ENCODE measurements around the gene DSCAML1.
"Not testable (repeated sequence)": the region's sequence is repeated elsewhere in the genome, so short reads cannot be mapped to it uniquely, and the experiment has no call there.

Gene DSCAML1

DNA sequence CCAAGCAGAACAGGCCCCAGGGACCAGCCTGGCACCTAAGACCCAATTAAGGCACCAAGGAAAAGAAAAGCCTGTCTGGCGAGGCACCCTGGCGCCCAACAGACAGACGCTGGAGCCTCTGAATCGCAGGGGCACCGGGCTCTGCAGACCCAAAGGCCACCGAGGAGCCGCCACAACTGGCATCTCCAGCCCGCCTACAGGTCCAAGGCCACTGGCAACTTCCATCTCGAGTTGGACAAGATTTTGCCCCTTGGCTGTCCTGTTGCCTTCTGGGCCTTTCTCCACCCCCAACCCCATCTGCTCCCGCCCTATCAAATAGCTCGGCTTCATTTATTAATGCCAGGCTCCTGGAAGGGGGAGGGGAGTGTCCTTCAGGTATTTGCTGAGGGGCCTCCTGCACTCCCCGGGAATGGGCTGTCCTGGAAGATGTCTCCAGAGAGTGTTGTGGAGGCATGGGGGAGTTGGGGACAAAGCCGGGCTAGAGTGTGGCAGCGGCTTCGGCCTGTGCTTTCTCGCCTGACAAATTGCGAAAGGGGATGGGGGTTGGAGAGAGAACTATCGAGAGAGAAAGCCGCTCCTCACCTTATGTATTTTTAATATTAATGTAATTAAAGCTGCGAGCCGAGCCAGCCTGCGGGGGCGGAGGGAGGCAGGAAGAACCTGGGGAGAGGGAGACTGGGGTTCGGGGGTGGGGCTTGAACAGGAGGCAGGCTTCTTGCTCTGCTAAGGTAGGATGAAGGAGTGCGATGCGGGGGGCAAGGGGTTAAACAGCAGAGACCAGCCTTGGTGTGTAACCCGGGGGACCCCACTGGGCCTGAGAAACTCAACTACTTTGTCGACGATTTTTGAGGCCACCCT is 2.0 kb downstream of the DSCAML1 start:
- DNase-seq (ENCODE audit: low read depth in 2 of 2) = no peak

DNA sequence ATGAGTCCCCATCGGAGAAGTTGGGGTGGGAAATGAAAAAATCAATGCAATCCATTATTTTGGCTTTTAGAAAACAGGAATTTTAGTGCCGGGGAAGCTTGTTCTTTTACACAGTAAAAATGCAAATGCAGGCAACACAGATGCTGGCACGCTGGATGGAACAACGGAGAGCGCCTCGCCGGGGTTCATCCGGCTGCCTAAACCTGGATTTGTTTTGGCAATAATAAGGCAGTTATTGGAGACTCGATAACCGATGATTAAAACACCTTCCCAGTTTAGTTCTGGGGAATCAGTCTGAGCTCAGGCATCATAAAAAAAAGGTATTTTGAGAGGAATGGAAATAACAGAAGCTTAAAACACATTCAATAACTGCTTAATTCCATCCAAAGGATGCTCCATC is 2.9 kb downstream of the DSCAML1 start:
- no peak for DNase-seq (ENCODE audit: low read depth in 2 of 2)

DNA sequence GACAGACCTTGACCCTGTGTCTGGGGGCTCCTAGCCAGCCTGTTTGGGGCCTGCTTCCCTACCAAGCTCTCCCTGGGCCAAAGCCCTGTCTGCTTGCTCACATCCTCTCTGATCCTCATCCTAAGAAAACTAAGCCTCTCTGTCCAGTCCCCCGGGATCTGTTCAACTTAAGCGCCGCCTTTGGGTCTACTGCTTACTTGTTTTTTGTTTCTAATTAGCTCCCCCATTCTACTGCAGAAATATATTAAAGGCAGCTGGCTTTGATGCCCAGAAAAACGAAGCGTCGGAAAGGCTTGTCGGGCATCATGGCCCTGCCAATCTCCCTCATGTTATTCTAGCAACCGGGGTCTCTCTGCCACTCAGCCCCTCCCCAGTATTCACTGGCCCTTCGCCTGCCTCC is 3.4 kb downstream of the DSCAML1 start:
- DNase-seq (ENCODE audit: low read depth in 2 of 2) = no peak

DNA sequence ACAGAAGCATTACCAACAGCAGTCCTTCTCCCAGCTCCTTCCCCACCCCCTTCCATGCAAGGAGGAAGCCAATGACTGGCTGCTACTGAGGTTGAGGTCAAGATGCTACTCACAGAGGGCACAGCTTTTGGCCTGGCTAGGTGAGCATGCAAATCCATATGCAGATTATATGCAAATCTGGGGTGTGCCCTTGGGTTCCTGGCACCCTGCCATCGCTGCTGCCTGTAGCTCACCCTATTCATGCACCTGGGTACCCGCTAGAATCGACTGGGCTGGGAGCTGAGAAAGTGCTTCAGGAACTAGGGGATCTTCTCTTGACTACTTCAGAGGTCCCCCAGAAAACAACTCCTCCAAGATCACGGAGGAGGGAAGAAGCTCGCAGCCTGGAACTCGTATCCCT is 4.0 kb downstream of the DSCAML1 start:
- no peak for DNase-seq (ENCODE audit: low read depth in 2 of 2)

DNA sequence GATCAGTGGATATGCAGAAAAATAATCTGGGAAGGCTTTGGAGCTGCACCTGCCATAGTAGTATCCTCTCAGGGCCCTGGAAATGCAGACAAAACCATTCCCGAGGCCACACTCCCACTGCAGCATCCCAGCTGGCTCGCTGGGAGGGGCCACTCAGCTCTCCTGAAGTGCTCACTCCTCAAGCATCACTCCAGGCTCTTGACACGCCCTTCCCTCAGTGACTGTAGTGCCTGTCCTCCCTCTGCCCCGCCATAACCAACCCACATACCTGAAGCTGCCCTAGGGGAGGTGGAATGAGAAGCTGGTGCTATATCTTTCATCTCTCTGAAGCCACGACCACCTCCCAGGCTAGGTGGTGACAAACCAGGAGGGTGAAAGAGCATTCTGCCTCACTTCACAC is 4.8 kb downstream of the DSCAML1 start:
- DNase-seq (ENCODE audit: low read depth in 2 of 2) = no peak

DNA sequence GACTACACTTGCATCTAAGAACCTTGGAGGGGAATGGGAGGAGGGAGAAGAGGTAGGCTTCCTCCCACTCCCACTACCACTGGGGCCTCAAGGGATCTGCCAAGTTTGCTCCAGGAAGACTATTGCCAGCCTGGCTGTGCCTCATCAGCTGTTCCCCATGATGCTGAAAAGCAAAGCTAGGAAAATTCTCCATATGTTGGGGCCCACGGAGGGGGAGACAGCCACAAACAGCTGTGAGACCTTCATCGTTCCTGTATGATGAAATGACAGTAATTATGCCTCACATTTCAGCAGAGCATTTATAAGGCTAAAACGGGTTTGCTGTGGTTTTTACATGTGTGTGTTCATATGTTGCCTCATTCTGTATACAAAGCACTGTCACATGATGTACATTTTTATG is 6.7 kb downstream of the DSCAML1 start:
- DNase-seq (ENCODE audit: low read depth in 2 of 2) = no peak

DNA sequence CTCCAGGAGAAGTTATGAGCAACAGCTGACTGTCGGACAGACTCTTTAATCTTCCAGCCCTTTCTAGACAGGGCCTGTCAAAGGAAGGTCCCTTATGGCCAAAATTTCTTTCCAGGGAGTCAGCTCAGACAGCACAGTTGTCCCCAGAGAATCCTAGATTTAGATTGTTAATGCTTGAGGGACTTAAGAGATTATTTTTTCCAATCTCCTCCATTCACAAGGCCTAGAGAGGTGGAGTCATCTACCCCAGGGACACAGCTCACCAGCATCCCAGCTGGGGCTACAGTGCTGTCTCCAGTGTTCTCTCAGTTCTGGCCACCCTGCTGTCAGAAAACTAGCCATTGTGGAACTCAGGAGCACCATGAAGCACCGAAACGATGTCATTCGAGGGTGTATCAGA is 7.8 kb downstream of the DSCAML1 start:
- no peak for DNase-seq (ENCODE audit: low read depth in 2 of 2)

DNA sequence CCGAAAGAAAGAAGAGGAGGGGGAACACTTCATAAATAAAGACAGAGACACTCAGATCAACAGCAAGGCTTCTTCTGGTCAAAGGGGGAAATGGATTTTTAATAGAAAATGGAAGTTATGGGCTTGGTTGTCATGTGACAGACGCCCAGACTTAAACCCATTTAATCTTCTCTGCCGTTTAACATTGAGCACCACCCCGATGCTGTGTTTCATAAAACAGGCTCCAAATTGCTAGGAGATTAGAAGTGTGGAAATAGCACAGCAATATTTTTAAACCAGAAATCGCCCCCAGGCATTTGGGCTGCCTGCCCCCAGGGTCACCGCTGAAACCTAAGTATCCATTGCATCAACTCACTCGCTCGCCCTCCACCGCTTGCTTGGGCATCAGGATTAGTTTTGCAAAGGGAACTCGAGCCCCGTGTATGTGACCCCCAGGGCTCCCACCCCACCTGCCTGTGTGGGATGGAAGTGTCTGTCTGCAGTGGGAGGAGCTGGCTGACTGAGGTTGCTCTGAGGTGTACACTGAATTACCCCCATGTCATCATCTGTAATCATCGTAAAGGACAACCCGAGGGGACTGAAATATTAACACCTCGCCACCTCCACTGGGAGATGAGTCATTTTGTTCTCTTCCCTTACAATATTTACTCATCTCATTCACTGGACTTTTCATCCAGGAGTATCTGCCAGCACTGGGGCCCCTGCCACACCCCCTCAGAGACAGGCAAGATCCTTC is 10.7 kb downstream of the DSCAML1 start:
- no peak for DNase-seq (ENCODE audit: low read depth in 2 of 2)

DNA sequence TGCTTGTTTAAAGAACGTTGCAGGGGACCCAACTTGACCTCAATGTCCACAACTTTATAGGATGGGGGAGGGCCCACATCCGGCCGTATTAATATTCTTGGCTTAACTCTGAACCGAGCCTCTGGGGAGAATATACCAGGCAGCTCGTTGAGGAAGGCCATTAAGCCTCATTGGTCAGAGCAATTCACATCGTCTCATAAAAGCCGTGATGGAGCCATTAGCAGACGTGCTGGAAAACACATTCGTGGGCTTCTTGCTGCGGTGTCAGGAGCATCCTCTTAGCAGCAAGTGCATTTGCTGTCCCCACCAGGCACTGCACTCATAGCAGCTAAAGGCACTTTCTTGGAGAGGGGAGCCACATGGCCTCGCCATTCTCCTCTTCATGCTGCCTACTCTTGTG is 14.9 kb downstream of the DSCAML1 start:
- no peak for DNase-seq (ENCODE audit: low read depth in 2 of 2)

DNA sequence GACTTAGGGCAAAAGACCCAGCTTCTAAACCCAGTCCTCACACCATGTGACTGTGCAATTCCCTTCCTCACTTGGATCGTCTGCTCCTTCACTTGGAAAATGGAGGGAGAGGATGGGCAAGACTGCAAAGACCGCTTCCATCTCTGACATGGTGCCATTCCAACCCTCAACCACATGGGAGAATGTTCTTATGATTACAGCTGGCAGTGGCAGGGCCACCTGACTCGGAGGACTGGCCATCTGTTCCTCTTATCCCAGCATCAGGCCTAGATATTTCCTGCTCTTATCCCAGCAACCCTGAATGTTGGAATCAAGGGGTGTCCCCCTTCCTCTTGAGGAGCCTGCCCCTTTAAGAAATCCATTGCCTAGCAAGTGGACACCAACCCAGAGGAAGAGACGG is 15.4 kb downstream of the DSCAML1 start:
- no peak for DNase-seq (ENCODE audit: low read depth in 2 of 2)

DNA sequence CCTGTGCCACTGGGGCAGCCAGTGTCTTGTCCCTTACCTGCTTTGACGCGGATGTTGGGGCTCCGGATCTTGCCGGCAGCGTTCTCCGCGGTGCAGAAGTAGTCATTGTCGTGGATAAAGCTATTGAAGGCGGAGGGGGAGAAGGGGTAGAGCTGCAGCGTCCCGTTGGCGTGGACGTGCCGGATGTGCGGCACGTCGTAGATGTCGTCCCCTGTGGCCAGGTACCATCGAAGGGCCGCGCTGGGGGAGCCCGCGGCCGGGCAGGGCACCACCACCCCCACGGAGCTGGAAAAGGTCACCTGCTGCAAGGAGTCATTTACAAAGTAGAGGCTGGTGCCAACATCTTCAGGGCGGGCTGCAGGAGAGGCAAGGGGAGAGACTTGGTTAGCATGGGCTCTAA is 16.6 kb downstream of the DSCAML1 start:
- no peak for DNase-seq (ENCODE audit: low read depth in 2 of 2)

DNA sequence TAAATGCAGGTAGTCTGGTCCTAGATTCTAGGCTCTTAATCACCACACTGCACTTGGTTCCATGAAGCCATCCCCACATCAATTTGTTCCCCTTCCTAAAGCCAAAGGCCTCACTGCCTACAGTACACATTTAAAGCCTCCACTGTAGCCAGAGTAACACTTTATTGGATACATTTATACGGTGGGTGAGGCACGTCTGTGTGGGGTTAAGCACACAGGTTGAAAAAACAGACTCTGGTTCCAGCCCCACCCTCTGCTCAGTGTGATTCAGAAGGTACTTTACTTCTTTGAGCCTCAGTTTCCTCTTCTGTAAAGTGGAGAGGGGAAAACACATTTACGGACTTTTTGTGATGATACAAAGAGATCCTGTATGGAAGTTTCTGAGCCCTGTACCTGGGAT is 22.5 kb downstream of the DSCAML1 start:
- DNase-seq (ENCODE audit: low read depth in 2 of 2) = no peak

DNA sequence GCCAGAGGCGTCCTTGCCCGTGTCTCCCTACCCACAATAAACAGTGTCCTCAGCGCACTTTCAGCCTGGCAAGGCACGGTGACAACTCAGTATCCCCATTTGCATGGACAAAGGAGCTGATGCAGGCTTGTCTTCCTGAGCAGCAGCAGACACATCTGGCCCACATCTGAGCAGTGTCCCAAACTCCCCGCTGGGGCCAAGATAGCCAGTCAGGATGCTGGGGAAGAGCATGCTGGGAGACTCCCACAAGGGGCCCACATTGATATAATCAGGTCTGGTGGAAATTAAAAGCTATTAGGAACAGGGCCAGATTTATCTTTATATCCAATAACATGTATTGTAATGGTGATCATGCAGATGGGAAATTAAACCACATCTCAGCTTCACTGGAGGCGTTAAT is 24.7 kb downstream of the DSCAML1 start:
- DNase-seq (ENCODE audit: low read depth in 2 of 2) = no peak

DNA sequence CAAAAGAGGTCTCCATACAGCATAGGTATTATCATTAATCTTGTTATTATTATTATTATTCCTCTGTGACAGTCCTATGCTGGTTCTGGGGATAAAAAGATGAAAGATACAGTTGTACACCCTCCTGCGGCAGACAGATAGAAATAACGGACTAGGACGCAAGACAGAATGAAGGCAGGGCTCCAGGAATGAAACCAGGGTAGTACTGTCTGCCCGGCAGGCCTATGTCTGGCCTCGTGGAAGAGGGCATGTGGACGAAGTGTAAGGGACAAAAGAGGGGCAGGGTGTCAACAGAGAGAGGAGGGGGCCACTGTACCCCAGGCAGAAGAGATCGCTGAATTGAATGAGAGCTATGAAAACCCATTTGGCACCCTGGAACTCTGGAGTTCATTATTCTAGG is 25.2 kb downstream of the DSCAML1 start:
- DNase-seq (ENCODE audit: low read depth in 2 of 2) = no peak

DNA sequence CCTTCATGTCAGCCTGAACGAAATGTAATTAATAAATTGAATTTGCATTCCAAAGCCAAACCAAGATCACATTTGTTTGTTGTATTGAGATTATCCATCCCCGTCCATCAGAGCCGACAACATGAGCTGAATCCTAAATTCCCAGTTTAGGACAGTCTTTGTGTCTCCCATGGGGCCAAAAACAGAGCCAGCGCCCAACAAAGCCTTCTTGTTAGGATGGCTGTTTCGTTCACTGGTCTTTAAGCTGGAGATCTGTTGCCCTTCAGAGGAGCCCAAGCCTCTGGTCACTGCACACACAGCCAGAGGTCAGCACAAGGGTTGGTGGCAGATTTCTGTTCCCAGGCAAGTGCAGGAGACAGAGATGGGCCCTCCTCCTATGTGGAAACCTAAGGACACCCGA is 25.8 kb downstream of the DSCAML1 start:
- no peak for DNase-seq (ENCODE audit: low read depth in 2 of 2)

DNA sequence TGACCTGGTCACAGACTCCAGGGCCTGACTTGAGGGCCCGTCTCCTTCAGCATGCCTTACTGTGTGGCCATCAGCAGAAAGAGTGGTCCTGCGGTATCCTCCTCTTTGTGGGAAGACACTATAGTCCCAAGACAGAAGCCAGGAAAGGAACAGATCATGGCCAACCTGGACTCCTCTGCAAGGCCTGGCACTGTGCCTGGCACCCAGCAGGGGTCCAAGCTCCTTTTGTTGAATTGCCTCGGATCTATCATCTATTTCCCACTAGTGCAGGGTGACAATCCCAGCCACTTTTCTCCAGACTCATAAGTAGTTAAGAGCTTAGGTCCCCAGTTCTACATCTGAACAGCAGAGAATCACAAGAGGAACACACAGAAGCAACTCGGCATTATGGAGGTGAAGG is 27.0 kb downstream of the DSCAML1 start:
- no peak for DNase-seq (ENCODE audit: low read depth in 2 of 2)

DNA sequence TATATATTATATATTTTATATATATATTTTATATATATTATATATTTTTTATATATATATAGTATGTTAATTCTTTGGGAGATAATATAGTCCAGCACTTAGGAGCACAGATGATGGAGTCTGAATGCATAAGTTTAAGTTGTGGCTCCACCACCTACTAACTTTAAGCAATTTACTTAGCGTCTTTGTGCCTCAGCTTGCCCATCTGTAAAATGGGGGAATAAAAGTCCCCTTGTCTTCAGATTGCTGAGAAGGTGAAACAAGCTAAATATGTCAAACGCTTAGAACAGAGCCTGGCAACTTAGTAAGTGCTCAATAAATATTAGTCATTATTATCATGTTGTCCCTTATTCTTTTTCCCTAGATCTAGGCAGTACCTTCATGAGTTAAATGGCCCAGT is 27.5 kb downstream of the DSCAML1 start:
- DNase-seq (ENCODE audit: low read depth in 2 of 2) = no peak

DNA sequence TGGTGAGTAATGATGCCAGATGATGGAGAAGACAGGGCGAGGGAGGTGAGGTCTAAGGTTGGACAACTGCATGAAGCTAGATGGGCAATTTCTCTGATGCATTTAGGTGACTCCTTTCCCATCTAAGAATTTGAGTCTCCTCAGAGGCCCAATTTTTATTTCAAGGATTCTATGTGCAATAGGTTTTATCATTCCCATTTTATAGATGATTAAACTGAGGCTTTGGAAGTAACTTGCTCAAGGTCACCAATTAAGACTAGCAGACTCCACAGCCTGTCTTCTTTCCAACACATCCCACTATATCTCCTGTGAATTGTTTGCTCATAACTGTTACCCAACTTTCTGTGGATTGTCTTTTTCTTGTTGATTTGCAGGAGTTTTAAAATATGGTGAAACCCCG is 28.5 kb downstream of the DSCAML1 start:
- no peak for DNase-seq (ENCODE audit: low read depth in 2 of 2)

DNA sequence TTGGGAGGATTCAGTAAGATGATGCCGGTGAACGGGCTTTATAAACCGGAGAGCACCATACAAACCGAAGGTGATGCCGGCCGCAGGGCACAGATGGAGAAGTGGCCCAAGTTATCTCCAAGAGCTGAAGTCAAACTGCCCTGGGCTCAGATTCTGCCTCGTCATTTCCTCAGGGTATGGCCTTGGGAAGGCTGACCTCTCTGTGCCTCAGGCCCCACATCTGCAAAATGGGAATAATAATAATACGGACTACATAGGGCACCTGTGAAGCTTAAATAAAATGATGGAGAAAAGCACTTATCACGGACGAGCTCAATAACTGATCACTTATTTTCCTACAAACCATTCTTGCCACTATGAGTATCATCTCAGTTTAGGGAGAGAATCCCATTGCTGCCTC is 29.9 kb downstream of the DSCAML1 start:
- DNase-seq (ENCODE audit: low read depth in 2 of 2) = no peak

DNA sequence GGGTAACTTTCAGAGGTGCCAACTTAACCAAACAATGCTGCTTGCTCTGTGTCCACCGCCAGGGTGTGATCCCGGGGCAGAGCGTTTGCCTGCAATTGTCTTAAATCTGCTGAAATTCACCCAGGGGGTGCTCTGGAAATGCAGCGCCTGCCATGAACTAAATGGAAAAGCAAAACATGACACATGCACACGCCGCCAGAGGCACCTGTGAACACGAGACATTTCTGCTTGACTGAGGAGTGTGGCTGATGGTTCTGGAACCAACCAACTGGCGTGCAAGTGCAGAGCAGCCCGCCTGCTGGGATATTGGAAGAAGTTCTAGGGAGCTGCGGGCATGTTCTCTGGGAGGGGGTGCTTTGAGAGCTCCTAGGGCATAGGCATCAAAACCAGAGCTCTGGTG is 30.4 kb downstream of the DSCAML1 start:
- DNase-seq (ENCODE audit: low read depth in 2 of 2) = no peak

DNA sequence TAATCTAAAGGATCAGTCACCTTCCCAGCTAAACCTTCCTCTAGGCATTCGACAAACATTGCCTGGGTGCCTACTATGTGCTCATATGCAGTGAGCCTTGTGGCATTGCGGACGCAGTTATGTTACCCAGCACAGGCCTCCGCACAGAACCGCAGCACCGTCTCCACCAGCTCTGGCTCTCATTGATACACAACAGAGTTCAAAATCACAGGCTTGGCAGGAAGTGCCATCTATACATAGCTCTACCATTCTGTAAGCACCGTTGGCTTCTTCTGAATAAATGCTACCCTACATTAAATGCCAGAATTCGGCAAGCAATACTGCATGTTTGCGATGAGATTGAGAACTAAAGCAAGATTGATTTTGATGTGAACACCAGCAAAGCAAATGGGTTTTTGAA is 31.0 kb downstream of the DSCAML1 start:
- DNase-seq (ENCODE audit: low read depth in 2 of 2) = no peak

DNA sequence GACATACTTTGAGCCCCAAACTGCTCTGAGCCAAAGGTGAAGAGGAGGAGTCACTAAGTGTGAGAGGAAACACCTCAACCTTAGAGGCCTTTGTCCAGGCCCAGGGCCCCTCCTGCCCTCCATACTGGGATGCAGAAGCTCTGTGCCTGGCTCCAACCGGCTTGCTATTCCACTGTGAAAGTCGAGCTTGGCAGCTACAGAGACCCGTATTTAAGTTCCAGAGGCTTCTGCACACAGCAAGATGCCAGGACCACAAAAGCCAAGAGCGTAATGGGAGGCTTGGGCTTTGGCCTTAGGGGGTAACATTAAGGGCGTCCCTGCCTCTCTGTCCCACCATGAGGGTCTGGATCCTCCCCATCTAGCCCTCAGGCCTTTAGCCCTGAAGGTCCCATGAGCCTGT is 31.9 kb downstream of the DSCAML1 start:
- DNase-seq (ENCODE audit: low read depth in 2 of 2) = no peak

DNA sequence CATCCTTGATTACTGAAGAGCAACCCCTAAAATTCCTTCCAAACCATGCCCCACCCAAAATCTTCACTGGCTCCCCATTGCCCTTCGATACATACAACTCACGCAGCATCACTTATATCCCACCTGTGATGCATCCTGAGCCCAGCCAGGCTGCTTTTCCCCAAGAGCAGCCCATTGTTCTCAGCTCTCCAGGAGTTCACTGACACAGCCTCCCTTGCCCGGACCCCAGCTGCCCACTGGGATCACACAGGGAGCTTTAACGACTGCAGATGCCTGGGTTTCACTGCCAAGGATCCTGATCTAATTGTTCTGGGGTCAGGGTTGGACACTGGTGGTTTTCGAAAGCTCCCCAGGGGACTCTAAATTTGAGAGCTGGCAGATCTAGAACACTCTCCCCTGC is 33.6 kb downstream of the DSCAML1 start:
- not testable (repeated sequence) for DNase-seq (ENCODE audit: low read depth in 2 of 2)
